ENCODE measurements around the gene VEGFC. TPM values are rescaled to one million over a fixed set of nuclear protein-coding genes. Genes with fewer than 3 reads are reported as not detected.

Gene VEGFC
- total and polyA plus RNA-seq, 5 donors: 4.2 to 11.4 (median 6.7) TPM

DNA sequence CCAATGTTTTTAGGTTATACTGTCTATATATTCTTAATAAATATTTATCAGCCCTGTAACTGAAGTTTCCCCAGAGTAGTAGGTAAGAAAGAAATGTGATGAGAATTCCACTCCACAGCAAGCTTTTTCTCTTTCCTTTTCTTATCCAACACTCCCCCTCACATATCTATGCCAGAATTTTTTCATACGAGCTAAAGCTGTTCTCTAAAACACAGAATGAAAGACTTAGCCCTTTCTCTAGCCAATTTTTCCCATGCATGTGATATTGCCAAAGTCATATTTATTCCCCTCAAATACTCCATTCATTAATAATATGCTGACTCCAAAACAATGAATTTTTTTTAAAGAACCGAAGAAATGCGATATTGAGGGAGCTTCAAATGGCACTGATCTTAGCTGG, 32.3 kb downstream of the VEGFC start:
- Histone ChIP-seq H3K4me1 (ENCODE audit: control insufficient read depth, insufficient read depth, low read length) (no peaks in the 10 kb centered on the region), H3K4me3 (ENCODE audit: low read length) (peak overlapping the region; percentile 15), H3K9me3 (ENCODE audit: control insufficient read depth, low read length) (no peaks in the 10 kb centered on the region), H3K27ac (ENCODE audit: low read length) (no peak overlapping the region), H3K27me3 (ENCODE audit: control insufficient read depth, insufficient read depth) (no peaks in the 10 kb centered on the region)
- ATAC-seq (peak in 1 of 2 donors; percentile 24), DNase-seq (no peak)
- 57% methylated on average over 3 of the region's 3 CpGs for WGBS
- intact Hi-C loops (cut with DNase I): no loop called here

GRCh38 chr4:176758731-176759130, 34.0 kb downstream of the VEGFC start:
- H3K27me3 ChIP-seq (ENCODE audit: control insufficient read depth, insufficient read depth): no peaks in the 10 kb centered on the region
- H3K4me1 ChIP-seq (ENCODE audit: control insufficient read depth, insufficient read depth, low read length): no peaks in the 10 kb centered on the region
- no peak for DNase-seq
- H3K9me3 ChIP-seq (ENCODE audit: control insufficient read depth, low read length): no peaks in the 10 kb centered on the region
- intact Hi-C loops (cut with DNase I): no loop called here
- no peak for ATAC-seq
- WGBS: 70% methylated on average over 2 of the region's 2 CpGs
- H3K27ac ChIP-seq (ENCODE audit: low read length): no peak overlapping the region
- no peak overlapping the region for H3K4me3 ChIP-seq (ENCODE audit: low read length)

DNA sequence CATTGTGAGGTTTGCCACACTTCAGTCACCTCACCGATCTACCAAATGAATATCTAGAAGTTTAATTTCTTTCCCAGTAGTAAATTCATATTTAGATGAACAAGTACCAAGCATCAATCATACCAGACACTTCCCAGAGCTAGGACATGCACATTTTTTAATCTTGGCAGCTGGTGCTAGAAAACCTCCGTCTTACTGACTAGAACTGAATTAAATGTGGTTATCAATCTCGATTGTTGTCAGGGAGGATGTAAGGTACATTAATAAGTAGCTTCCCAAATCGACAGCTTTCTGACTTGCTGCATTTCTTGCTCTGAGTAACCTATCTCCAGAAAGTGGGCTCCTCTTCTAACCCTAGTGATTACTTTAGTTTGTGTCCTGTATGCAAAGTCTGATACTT, 34.4 kb downstream of the VEGFC start:
- Histone ChIP-seq H3K4me1 (ENCODE audit: control insufficient read depth, insufficient read depth, low read length) (no peaks in the 10 kb centered on the region), H3K4me3 (ENCODE audit: low read length) (no peak overlapping the region), H3K27me3 (ENCODE audit: control insufficient read depth, insufficient read depth) (no peaks in the 10 kb centered on the region), H3K9me3 (ENCODE audit: control insufficient read depth, low read length) (no peaks in the 10 kb centered on the region), H3K27ac (ENCODE audit: low read length) (no peak overlapping the region)
- 89% methylated on average over 4 of the region's 4 CpGs for WGBS
- no peak for ATAC-seq
- no peak for DNase-seq
- intact Hi-C loops (cut with DNase I): no loop called here

GRCh38 chr4:176755613-176756012, 37.1 kb downstream of the VEGFC start:
- H3K4me3 ChIP-seq (ENCODE audit: low read length): no peak overlapping the region
- ATAC-seq (no peak), DNase-seq (no peak)
- H3K9me3 ChIP-seq (ENCODE audit: control insufficient read depth, low read length): no peaks in the 10 kb centered on the region
- H3K27ac ChIP-seq (ENCODE audit: low read length): no peak overlapping the region
- H3K27me3 ChIP-seq (ENCODE audit: control insufficient read depth, insufficient read depth): no peaks in the 10 kb centered on the region
- WGBS: 70% methylated on average over 2 of the region's 2 CpGs
- H3K4me1 ChIP-seq (ENCODE audit: control insufficient read depth, insufficient read depth, low read length): no peaks in the 10 kb centered on the region
- intact Hi-C loops (cut with DNase I): no loop called here

GRCh38 chr4:176755001-176755400, 37.7 kb downstream of the VEGFC start:
- WGBS: 82% methylated on average over 2 of the region's 2 CpGs
- DNase-seq (no peak), ATAC-seq (no peak)
- intact Hi-C loops (cut with DNase I): no loop called here
- no peaks in the 10 kb centered on the region for H3K9me3 ChIP-seq (ENCODE audit: control insufficient read depth, low read length)
- H3K27me3 ChIP-seq (ENCODE audit: control insufficient read depth, insufficient read depth): no peaks in the 10 kb centered on the region
- no peaks in the 10 kb centered on the region for H3K4me1 ChIP-seq (ENCODE audit: control insufficient read depth, insufficient read depth, low read length)
- H3K27ac ChIP-seq (ENCODE audit: low read length): no peak overlapping the region
- no peak overlapping the region for H3K4me3 ChIP-seq (ENCODE audit: low read length)

DNA sequence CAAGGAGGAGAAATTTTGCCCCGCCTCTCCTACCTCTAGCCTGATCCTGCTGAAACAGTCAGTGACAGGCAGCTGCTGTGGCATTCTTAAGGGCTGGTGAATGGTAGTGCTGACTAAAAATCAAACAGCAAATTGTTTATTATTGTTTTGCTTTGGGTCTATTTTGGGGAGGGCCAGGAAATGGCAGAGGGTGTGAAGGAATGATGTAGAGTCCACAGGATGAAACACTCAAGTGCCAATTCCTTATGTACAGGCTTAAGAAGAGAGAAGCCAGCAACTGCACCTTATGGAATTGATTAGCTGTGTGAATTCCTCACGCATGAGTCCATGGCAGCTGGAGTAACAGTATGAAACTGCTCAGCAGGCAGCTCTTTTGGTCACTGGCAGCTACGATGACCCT, 39.7 kb downstream of the VEGFC start:
- DNase-seq (no peak), ATAC-seq (peak in 1 of 2 donors; percentile 34)
- no peak overlapping the region for H3K27ac ChIP-seq (ENCODE audit: low read length)
- H3K9me3 ChIP-seq (ENCODE audit: control insufficient read depth, low read length): no peaks in the 10 kb centered on the region
- 65% methylated on average over 3 of the region's 3 CpGs for WGBS
- H3K27me3 ChIP-seq (ENCODE audit: control insufficient read depth, insufficient read depth): no peaks in the 10 kb centered on the region
- no peak overlapping the region for H3K4me3 ChIP-seq (ENCODE audit: low read length)
- intact Hi-C loops (cut with DNase I): no loop called here
- H3K4me1 ChIP-seq (ENCODE audit: control insufficient read depth, insufficient read depth, low read length): no peaks in the 10 kb centered on the region

DNA sequence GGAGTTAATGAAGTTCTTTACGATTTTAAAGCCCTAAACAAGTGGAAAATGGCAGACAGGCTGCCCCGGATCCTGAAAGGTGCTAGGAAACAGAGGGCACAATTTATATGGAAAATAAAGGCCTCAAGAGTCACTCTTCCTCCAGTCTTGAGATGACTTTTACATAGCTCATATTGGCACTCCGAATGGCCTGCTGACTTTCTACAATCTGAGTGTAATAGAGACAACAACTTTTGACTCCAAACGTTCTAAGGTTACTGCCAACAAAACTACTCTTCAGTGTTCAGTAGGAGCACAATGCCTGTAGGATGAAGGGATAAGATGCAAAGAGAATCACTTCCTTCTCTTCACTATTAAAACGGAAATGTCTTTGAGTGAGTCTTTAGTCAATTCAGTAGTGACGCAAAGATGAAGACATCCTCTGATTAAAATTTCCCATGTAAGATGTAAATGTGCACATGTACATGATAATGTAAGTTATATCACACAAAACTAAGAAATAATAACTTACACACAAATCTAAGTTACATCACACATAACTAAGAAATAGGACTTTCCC, 40.5 kb downstream of the VEGFC start:
- Histone ChIP-seq H3K4me3 (ENCODE audit: low read length) (no peak overlapping the region), H3K9me3 (ENCODE audit: control insufficient read depth, low read length) (no peaks in the 10 kb centered on the region), H3K27ac (ENCODE audit: low read length) (no peak overlapping the region), H3K4me1 (ENCODE audit: control insufficient read depth, insufficient read depth, low read length) (no peaks in the 10 kb centered on the region), H3K27me3 (ENCODE audit: control insufficient read depth, insufficient read depth) (no peaks in the 10 kb centered on the region)
- 81% methylated on average over 6 of the region's 6 CpGs for WGBS
- intact Hi-C loops (cut with DNase I): no loop called here
- DNase-seq (no peak), ATAC-seq (no peak)

- no peaks in the 10 kb centered on the region for H3K9me3 ChIP-seq (ENCODE audit: control insufficient read depth, low read length)
- DNase-seq: no peak
These were observed 41.7 kb downstream of the VEGFC start for GRCh38 chr4:176751061-176751460.

DNA sequence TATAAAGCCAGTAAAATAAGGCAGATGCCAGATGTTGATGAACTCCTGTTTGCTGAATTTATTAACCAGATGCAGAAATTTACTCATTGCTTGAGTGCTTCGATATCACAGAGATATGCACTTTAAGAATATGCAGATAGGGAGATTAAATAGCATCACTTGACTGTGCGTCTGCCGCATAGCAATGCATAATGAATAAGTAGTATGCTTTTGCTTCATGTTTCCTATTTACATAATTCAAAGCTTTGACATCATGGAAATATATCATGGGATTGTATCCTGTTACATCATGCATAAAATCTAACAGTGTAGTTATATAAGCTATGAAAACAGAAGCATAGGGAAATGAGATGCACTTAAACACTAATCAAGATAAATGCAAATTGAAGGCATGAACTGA, 45.9 kb downstream of the VEGFC start:
- intact Hi-C loops (cut with DNase I): no loop called here
- Histone ChIP-seq H3K27me3 (ENCODE audit: control insufficient read depth, insufficient read depth) (no peaks in the 10 kb centered on the region), H3K4me1 (ENCODE audit: control insufficient read depth, insufficient read depth, low read length) (peaks cover 3% of the 10 kb centered on the region), H3K27ac (ENCODE audit: low read length) (no peak overlapping the region), H3K9me3 (ENCODE audit: control insufficient read depth, low read length) (no peaks in the 10 kb centered on the region), H3K4me3 (ENCODE audit: low read length) (no peak overlapping the region)
- no peak for ATAC-seq
- no peak for DNase-seq
- 90% methylated on average over 3 of the region's 3 CpGs for WGBS

More at GRCh38 chr4:176751061-176751460, 41.7 kb downstream of the VEGFC start:
- Histone ChIP-seq H3K4me3 (ENCODE audit: low read length) (no peak overlapping the region), H3K27ac (ENCODE audit: low read length) (no peak overlapping the region), H3K27me3 (ENCODE audit: control insufficient read depth, insufficient read depth) (no peaks in the 10 kb centered on the region), H3K4me1 (ENCODE audit: control insufficient read depth, insufficient read depth, low read length) (no peaks in the 10 kb centered on the region)
- WGBS: 63% methylated on average over 2 of the region's 2 CpGs
- no peak for ATAC-seq
- intact Hi-C loops (cut with DNase I): no loop called here

DNA sequence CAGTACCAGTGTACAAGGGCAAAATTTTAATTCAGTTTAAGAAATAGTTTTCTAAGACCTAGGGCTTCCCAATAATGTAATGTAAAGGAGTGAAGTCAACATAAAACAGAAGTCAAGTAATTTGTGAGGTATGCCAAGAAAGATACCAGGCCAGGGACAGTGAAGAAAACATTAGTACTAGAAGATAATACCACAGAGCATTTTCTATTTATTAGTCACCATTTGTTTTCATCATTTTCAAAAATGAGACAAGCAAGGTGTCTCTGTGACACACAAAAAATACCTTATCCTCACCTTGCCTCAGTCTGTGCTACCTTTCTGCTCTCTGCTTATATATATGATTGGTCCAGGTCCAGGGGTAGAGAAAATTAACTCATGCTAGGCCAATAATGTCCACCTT, 46.8 kb downstream of the VEGFC start:
- peaks cover 3% of the 10 kb centered on the region for H3K4me1 ChIP-seq (ENCODE audit: control insufficient read depth, insufficient read depth, low read length)
- no peaks in the 10 kb centered on the region for H3K9me3 ChIP-seq (ENCODE audit: control insufficient read depth, low read length)
- H3K4me3 ChIP-seq (ENCODE audit: low read length): no peak overlapping the region
- ATAC-seq: no peak
- DNase-seq: no peak
- H3K27me3 ChIP-seq (ENCODE audit: control insufficient read depth, insufficient read depth): no peaks in the 10 kb centered on the region
- H3K27ac ChIP-seq (ENCODE audit: low read length): no peak overlapping the region
- intact Hi-C loops (cut with DNase I): no loop called here

GRCh38 chr4:176744091-176744490, 48.6 kb downstream of the VEGFC start:
- H3K4me3 ChIP-seq (ENCODE audit: low read length): no peak overlapping the region

GRCh38 chr4:176742211-176742610, 50.5 kb downstream of the VEGFC start:
- H3K27me3 ChIP-seq (ENCODE audit: control insufficient read depth, insufficient read depth): no peaks in the 10 kb centered on the region
- ATAC-seq (peak in 1 of 2 donors; percentile 26), DNase-seq (no peak)
- H3K9me3 ChIP-seq (ENCODE audit: control insufficient read depth, low read length): no peaks in the 10 kb centered on the region
- intact Hi-C loops (cut with DNase I): no loop called here
- H3K4me3 ChIP-seq (ENCODE audit: low read length): no peak overlapping the region
- H3K4me1 ChIP-seq (ENCODE audit: control insufficient read depth, insufficient read depth, low read length): peaks cover 3% of the 10 kb centered on the region
- no peak overlapping the region for H3K27ac ChIP-seq (ENCODE audit: low read length)
- 73% methylated on average over 6 of the region's 6 CpGs for WGBS

More at GRCh38 chr4:176744091-176744490, 48.6 kb downstream of the VEGFC start:
- no peak for ATAC-seq
- Histone ChIP-seq H3K9me3 (ENCODE audit: control insufficient read depth, low read length) (no peaks in the 10 kb centered on the region), H3K27ac (ENCODE audit: low read length) (no peak overlapping the region), H3K4me1 (ENCODE audit: control insufficient read depth, insufficient read depth, low read length) (peaks cover 3% of the 10 kb centered on the region), H3K27me3 (ENCODE audit: control insufficient read depth, insufficient read depth) (no peaks in the 10 kb centered on the region)
- intact Hi-C loops (cut with DNase I): no loop called here
- DNase-seq: no peak
- WGBS: 90% methylated on average over 2 of the region's 2 CpGs
